AG04449 (cell line): ENCODE measurements around the gene NAA38.

Source experiments
- CTCF ChIA-PET: fragments of 350-600 bp; formaldehyde crosslinking; extraction: SDS; loops from one replicate; lab custom pipeline; 2021; ENCODE audit warnings: antibody characterized with exemption; lab: Yijun Ruan, JAX
- POLR2A ChIA-PET: fragments of 400-600, 350-600 bp; formaldehyde crosslinking; extraction: SDS; loops from one replicate; lab custom pipeline; 2020; ENCODE audit warnings: antibody characterized with exemption, inconsistent platforms; lab: Yijun Ruan, JAX
- DNase-seq: peaks from one replicate; pipeline ENCODE4 v3.0.0-alpha.2; 2010; ENCODE audit warnings: low read depth, low spot score
- H3K4me3 ChIP-seq: 2 replicates; pipeline ENCODE4 v1.5.1; 2011; ENCODE audit warnings: low read depth, mild to moderate bottlenecking, control low read depth, low read length
- TF ChIP-seq, protein P1 (sequence below): IDR thresholded peaks from one replicate; pipeline ENCODE4 v1.5.1; 2011; ENCODE audit warnings: mild to moderate bottlenecking, moderate library complexity, low read length, control low read depth, inconsistent platforms; ENCODE audit not compliant: insufficient read depth; ENCODE audit errors: missing control alignments

NAA38 gene

DNA sequence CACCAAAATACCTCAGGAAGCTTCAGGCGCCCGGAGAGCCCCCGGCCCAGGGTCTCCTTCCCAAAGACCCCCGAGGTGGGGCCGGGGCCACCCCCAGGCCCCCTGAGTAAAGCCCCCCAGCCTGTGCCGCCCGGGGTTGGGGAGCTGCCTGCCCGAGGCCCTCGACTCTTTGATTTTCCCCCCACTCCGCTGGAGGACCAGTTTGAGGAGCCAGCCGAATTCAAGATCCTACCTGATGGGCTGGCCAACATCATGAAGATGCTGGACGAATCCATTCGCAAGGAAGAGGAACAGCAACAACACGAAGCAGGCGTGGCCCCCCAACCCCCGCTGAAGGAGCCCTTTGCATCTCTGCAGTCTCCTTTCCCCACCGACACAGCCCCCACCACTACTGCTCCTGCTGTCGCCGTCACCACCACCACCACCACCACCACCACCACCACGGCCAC, 9.2 kb downstream of the NAA38 start:
- H3K4me3 ChIP-seq = no peak overlapping the region
- ChIA-PET CTCF (interaction anchor here (0.9 to 2.1 kb wide), 4 partner anchors 9 to 105 kb away, joined by 3 to 6 read pairs (median 5); no protein-coding TSS in a partner anchor), POLR2A (interaction anchor here (0.9 kb wide), 1 partner anchor 14 kb away, joined by 3 read pairs; no protein-coding TSS in a partner anchor)
- TF ChIP-seq, protein P1, sequence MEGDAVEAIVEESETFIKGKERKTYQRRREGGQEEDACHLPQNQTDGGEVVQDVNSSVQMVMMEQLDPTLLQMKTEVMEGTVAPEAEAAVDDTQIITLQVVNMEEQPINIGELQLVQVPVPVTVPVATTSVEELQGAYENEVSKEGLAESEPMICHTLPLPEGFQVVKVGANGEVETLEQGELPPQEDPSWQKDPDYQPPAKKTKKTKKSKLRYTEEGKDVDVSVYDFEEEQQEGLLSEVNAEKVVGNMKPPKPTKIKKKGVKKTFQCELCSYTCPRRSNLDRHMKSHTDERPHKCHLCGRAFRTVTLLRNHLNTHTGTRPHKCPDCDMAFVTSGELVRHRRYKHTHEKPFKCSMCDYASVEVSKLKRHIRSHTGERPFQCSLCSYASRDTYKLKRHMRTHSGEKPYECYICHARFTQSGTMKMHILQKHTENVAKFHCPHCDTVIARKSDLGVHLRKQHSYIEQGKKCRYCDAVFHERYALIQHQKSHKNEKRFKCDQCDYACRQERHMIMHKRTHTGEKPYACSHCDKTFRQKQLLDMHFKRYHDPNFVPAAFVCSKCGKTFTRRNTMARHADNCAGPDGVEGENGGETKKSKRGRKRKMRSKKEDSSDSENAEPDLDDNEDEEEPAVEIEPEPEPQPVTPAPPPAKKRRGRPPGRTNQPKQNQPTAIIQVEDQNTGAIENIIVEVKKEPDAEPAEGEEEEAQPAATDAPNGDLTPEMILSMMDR = no peak
- DNase-seq = no peak

DNA sequence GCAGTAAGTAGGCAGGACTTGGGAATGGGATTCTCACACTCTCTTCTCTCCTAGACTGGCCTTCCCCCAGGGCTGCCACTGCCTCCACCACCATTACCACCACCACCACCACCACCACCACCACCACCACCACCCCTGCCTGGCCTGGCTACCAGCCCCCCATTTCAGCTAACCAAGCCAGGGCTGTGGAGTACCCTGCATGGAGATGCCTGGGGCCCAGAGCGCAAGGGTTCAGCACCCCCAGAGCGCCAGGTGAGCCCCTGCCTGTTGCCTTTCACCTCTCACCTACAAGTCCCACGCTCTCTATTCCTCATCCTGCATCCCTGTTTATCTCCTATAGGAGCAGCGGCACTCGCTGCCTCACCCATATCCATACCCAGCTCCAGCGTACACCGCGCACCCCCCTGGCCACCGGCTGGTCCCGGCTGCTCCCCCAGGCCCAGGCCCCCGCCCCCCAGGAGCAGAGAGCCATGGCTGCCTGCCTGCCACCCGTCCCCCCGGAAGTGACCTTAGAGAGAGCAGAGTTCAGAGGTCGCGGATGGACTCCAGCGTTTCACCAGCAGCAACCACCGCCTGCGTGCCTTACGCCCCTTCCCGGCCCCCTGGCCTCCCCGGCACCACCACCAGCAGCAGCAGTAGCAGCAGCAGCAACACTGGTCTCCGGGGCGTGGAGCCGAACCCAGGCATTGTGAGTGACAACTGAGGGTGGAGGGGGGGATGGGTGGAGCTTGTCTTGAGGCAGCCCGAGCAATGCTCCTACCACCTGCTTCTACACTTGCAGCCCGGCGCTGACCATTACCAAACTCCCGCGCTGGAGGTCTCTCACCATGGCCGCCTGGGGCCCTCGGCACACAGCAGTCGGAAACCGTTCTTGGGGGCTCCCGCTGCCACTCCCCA, 10.3 kb downstream of the NAA38 start:
- no peak for DNase-seq
- no peak overlapping the region for H3K4me3 ChIP-seq
- POLR2A ChIA-PET = interaction anchor here (0.9 kb wide), 1 partner anchor 13 kb away, joined by 3 read pairs; no protein-coding TSS in a partner anchor
- TF ChIP-seq, protein P1 = no peak
- CTCF ChIA-PET = interaction anchor here (1.1 to 7.0 kb wide), 6 partner anchors 12 to 104 kb away, joined by 3 to 36 read pairs (median 6); partner anchors contain the start of gene KDM6B

DNA sequence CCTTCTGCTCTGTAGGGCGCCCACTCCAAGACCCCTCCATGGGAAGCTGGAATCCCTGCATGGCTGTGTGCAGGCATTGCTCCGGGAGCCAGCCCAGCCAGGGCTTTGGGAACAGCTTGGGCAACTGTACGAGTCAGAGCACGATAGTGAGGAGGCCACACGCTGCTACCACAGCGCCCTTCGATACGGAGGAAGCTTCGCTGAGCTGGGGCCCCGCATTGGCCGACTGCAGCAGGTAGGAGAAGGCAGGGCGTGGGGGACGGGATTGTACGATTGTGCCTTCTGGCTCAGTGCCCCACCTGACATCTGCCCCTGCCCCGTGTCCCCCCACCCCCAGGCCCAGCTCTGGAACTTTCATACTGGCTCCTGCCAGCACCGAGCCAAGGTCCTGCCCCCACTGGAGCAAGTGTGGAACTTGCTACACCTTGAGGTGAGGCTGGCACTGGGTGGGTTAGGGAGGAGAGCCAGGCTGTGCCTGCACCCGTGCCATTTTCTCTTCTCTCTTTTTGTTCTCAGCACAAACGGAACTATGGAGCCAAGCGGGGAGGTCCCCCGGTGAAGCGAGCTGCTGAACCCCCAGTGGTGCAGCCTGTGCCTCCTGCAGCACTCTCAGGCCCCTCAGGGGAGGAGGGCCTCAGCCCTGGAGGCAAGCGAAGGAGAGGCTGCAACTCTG, 11.2 kb downstream of the NAA38 start:
- H3K4me3 ChIP-seq = no peak overlapping the region
- CTCF ChIA-PET = interaction anchor here (1.0 to 7.0 kb wide), 8 partner anchors 11 to 103 kb away, joined by 3 to 36 read pairs (median 7); partner anchors contain the start of genes KDM6B and NAA38
- no peak for DNase-seq
- TF ChIP-seq, protein P1 = no peak
- POLR2A ChIA-PET = interaction anchor here (4.9 kb wide), 1 partner anchor 10 kb away, joined by 48 read pairs; the partner anchor contains the start of genes CYB5D1 and NAA38

DNA sequence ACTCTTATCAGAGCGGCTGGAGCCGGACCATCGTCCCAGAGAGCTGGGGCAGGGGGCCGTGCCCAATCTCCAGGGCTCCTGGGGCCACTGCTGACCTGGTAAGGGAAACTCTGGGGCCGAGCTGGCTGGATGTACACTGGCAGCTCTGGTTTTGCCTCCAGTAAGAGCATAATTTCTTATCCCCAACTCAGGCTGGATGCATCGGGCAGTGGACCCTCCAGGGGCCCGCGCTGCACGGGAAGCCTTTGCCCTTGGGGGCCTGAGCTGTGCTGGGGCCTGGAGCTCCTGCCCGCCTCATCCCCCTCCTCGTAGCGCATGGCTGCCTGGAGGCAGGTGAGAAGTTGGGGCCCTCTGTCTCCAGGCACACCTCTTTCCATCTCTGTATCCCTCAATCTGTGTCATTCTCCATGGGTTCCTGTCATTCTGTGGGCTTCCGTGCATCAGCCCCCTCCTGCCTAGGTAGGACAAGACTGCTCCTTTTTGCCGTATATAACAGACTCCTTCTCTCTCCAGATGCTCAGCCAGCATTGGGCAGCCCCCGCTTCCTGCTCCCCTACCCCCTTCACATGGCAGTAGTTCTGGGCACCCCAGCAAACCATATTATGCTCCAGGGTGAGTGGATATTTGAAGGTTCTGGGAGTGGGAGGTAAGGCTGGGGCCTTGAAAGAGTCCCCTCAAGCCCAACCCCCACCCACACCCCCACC, 11.8 kb downstream of the NAA38 start:
- no peak overlapping the region for H3K4me3 ChIP-seq
- ChIA-PET POLR2A (interaction anchor here (0.8 to 4.9 kb wide), 5 partner anchors 10 to 77 kb away, joined by 3 to 48 read pairs (median 3); partner anchors contain the start of genes CYB5D1 and NAA38), CTCF (interaction anchor here (1.0 to 7.0 kb wide), 14 partner anchors 8 to 314 kb away, joined by 3 to 36 read pairs (median 6); partner anchors contain the start of genes KDM6B and NAA38)
- TF ChIP-seq, protein P1 = no peak
- DNase-seq = no peak

DNA sequence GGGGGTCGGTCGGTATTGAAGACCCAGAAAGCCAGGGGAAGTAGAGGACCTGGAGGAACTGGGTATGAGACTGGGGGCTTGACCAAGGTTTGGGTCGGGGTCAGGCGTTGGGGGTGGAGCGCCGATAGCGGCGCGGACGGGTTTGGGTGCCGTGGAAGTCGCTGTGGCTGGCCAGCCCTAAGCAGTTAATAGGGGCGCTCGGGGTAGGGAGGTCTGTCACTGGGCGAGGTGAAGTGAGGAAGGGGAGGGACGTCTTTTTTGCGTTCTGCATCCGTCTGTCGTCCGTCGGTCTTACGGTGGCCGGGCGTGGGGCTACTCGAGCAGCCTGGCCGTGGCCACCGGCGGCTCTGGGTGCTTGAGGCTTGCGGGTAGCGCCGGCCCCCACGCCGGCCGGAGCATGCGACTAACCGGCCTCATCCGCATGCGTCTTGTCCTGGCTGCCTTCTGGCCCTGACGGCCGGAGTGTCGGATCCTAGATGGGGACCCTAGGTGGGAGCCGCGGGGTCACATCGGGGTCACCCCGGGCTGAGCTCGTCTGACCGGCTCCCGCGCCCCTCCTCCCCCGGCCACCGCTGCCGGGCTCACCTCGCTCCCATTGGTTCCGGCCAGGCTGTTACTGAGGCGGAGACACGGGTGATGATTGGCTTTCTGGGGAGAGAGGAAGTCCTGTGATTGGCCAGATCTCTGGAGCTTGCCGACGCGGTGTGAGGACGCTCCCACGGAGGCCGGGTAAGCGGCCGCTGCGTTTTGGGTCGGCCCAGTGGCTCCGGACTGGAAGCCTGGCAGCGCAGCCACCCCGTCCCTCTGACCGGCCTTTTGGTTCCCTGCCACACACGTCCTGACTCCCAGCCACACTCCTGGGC, 12.8 kb downstream of the NAA38 start:
- no peak for DNase-seq
- CTCF ChIA-PET = interaction anchor here (1.0 to 7.0 kb wide), 15 partner anchors 9 to 315 kb away, joined by 3 to 36 read pairs (median 6); partner anchors contain the start of genes KDM6B and NAA38
- POLR2A ChIA-PET = interaction anchor here (0.8 to 4.9 kb wide), 5 partner anchors 9 to 78 kb away, joined by 3 to 48 read pairs (median 3); partner anchors contain the start of genes CYB5D1 and NAA38
- TF ChIP-seq, protein P1 = no peak
- peak overlapping the region; percentile 73 for H3K4me3 ChIP-seq
